Duodenal mucosa (tissue), 2 donors: Measurements from ENCODE around the gene AGL.
"Not testable (repeated sequence)": the region's sequence is repeated elsewhere in the genome, so short reads cannot be mapped to it uniquely, and the experiment has no call there.

Experiments
- H3K27ac ChIP-seq: one replicate; pipeline ENCODE4 v1.7.0; 2013; ENCODE audit warnings: low read depth, low read length
- H3K27me3 ChIP-seq, 2 donors: one replicate each; pipeline ENCODE4 v1.7.0; 2013; ENCODE audit warnings: low read length in 2 of 2, control low read depth in 1 of 2; ENCODE audit not compliant: insufficient read depth in 2 of 2, control insufficient read depth in 1 of 2
- H3K36me3 ChIP-seq, 2 donors: one replicate each; pipeline ENCODE4 v1.7.0; 2013; ENCODE audit warnings: low read length in 2 of 2, control low read depth in 1 of 2; ENCODE audit not compliant: insufficient read depth in 2 of 2, control insufficient read depth in 1 of 2
- H3K4me1 ChIP-seq, 2 donors: one replicate each; pipeline ENCODE4 v1.7.0; 2013; ENCODE audit warnings: low read length in 2 of 2, control low read depth in 1 of 2; ENCODE audit not compliant: insufficient read depth in 2 of 2, control insufficient read depth in 1 of 2
- H3K4me3 ChIP-seq, 2 donors: one replicate each; pipeline ENCODE4 v1.7.0; 2013; ENCODE audit warnings: low read length in 2 of 2, low read depth in 1 of 2
- H3K9ac ChIP-seq, 2 donors: one replicate each; pipeline ENCODE4 v1.7.0; 2013; ENCODE audit warnings: low read length in 2 of 2, low read depth in 1 of 2
- H3K9me3 ChIP-seq, 2 donors: one replicate each; pipeline ENCODE4 v1.7.0; 2013; ENCODE audit warnings: low read length in 2 of 2, control low read depth in 1 of 2; ENCODE audit not compliant: control insufficient read depth in 1 of 2

AGL gene

GRCh38 chr1:99970713-99971255 lies 120.6 kb downstream of the AGL start:
- no peaks in the 10 kb centered on the region for H3K27me3 ChIP-seq
- H3K27ac ChIP-seq, result no peak overlapping the region
- H3K9ac ChIP-seq, result peak overlapping the region; percentile 81 to 91
- peak overlapping the region; percentile 95 to 100 for H3K4me3 ChIP-seq
- no peaks in the 10 kb centered on the region for H3K9me3 ChIP-seq
- peaks cover 11 to 23% of the 10 kb centered on the region in 2 donors for H3K4me1 ChIP-seq
- peaks cover 0 to 6% of the 10 kb centered on the region in 2 donors for H3K36me3 ChIP-seq

- Histone ChIP-seq H3K4me3 (peak overlapping the region; percentile 26 to 54), H3K36me3 (peaks cover 0 to 11% of the 10 kb centered on the region in 2 donors), H3K4me1 (peaks cover 11 to 31% of the 10 kb centered on the region in 2 donors)
- H3K9ac ChIP-seq, H3K27me3 ChIP-seq, H3K27ac ChIP-seq, H3K9me3 ChIP-seq: not testable (repeated sequence)
These were observed 121.9 kb downstream of the AGL start for GRCh38 chr1:99972066-99972465.
